ENCODE data around the gene C1GALT1. TPM values are rescaled to one million over a fixed set of nuclear protein-coding genes. Genes with fewer than 3 reads are reported as not detected.

Gene C1GALT1
- total RNA-seq, 1 experiment from 2014 or later = 81.5 TPM

DNA sequence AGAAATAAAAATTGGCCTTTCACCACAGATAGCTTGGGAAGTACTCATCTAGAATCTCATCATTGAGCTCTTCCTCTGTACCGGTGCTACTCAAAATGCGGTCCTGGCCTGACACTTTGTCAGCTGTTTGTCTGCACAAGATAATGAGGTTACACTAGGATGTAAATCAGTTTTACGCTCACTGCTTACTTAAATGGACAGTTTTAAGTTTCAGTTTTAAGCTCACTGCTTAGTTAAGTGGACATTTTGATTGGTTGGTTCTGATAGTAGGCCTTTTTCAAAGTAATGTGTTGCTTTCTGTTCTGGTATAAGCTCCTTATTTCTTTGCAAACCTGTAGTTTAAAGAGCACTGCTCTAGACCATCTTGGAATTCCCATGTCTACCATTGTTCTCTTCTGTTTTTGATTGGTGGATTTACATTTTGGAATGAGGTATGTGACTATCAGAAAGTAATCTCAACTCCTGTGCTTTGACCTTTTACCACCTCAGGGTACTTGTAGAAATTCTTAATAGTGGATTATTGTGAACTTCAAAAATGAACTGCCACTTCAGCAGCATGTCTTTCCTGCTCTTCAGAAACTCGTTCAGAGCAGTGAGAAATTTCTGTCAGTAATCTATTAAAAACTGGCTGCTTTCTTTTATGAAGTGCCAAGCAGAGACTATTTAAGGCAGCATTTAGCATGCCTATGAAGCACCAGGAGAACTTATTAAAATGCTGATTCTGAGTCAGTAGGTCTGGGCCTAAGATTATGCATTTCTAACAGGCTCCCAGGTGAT is 55.0 kb downstream of the C1GALT1 start:
- Mint-ChIP-seq H3K9me3 (no peaks in the 10 kb centered on the region), H3K36me3 (ENCODE audit: insufficient read depth in 1 of 3, low read depth in 3 of 3) (peaks cover 27 to 37% (median 27%) of the 10 kb centered on the region in 3 experiments; a peak in 6 of 7 replicates), H3K4me1 (peaks cover 50 to 61% of the 10 kb centered on the region in 2 experiments), H3K4me3 (peak overlapping the region in 1 of 2 experiments; percentile 35; a peak in 2 of 5 replicates), H3K27ac (peak overlapping the region; percentile 10 to 98 (median 23); a peak in 6 of 7 replicates), H3K27me3 (ENCODE audit: low read depth) (no peaks in the 10 kb centered on the region)
- peaks cover 3% of the 10 kb centered on the region; the same call in 1 of the 2 replicates for H3K79me2 ChIP-seq (ENCODE audit: insufficient read depth, low read length)
- H2BK20ac ChIP-seq (ENCODE audit: low read depth, low read length, poor library complexity, severe bottlenecking) = no peak overlapping the region
- H2BK120ac ChIP-seq (ENCODE audit: low read depth, low read length, poor library complexity, severe bottlenecking) = no peak overlapping the region
- TF ChIP-seq, protein P1, sequence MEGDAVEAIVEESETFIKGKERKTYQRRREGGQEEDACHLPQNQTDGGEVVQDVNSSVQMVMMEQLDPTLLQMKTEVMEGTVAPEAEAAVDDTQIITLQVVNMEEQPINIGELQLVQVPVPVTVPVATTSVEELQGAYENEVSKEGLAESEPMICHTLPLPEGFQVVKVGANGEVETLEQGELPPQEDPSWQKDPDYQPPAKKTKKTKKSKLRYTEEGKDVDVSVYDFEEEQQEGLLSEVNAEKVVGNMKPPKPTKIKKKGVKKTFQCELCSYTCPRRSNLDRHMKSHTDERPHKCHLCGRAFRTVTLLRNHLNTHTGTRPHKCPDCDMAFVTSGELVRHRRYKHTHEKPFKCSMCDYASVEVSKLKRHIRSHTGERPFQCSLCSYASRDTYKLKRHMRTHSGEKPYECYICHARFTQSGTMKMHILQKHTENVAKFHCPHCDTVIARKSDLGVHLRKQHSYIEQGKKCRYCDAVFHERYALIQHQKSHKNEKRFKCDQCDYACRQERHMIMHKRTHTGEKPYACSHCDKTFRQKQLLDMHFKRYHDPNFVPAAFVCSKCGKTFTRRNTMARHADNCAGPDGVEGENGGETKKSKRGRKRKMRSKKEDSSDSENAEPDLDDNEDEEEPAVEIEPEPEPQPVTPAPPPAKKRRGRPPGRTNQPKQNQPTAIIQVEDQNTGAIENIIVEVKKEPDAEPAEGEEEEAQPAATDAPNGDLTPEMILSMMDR (conservative IDR thresholded peaks at IDR 0.05) = no peak
- no peak overlapping the region for H2BK5ac ChIP-seq (ENCODE audit: insufficient read length, low read length)
- no peak overlapping the region for H3K18ac ChIP-seq (ENCODE audit: insufficient read length, low read depth, low read length)
- H4K20me1 ChIP-seq (ENCODE audit: control insufficient read depth, insufficient read depth, insufficient read length) = no peaks in the 10 kb centered on the region
- H3K4me2 ChIP-seq (ENCODE audit: insufficient read depth, insufficient read length, low read length) = peak overlapping the region; percentile 42
- peaks cover 3% of the 10 kb centered on the region; the same call in 1 of the 2 replicates for H3K4me1 ChIP-seq (ENCODE audit: insufficient read depth, low read length)
- no peak overlapping the region for H2AK5ac ChIP-seq (ENCODE audit: insufficient read length, low read length)
- H3T11ph ChIP-seq (ENCODE audit: low read length) = no peak overlapping the region
- no CpG with 5 or more reads among the region's 4 CpGs for WGBS (ENCODE audit: extremely low coverage, insufficient read length, low lambda C conversion rate)
- H2BK15ac ChIP-seq (ENCODE audit: low read depth, low read length) = no peak overlapping the region
- H4K8ac ChIP-seq (replicated peaks; ENCODE audit: insufficient read length, low read depth, low read length) = no peak overlapping the region
- H3K23ac ChIP-seq (ENCODE audit: insufficient read length, low read depth, low read length) = no peak overlapping the region
- H4K91ac ChIP-seq (ENCODE audit: insufficient read length, low read depth, low read length) = no peak overlapping the region
- no peak overlapping the region for H2BK12ac ChIP-seq (ENCODE audit: insufficient read length, low read depth, low read length)
- no peak overlapping the region for H4K5ac ChIP-seq (ENCODE audit: insufficient read length, low read depth, low read length)
- H3K4ac ChIP-seq (ENCODE audit: low read depth, low read length) = no peak overlapping the region
- H3K79me1 ChIP-seq (ENCODE audit: insufficient read depth, low read depth, low read length, poor library complexity, severe bottlenecking) = peaks cover 9% of the 10 kb centered on the region
- H3K27me3 ChIP-seq (ENCODE audit: insufficient read depth, low read length) = no peaks in the 10 kb centered on the region
- no peak overlapping the region for H3K27ac ChIP-seq (ENCODE audit: insufficient read length, low read depth, low read length)
- no peak overlapping the region for H2AFZ ChIP-seq (ENCODE audit: low read length)
- H3K14ac ChIP-seq (ENCODE audit: insufficient read depth, low read length) = no peak overlapping the region
- no peaks in the 10 kb centered on the region for H3K23me2 ChIP-seq (ENCODE audit: insufficient read length, low read depth, low read length, poor library complexity, severe bottlenecking)
- H3K9ac ChIP-seq (ENCODE audit: extremely low read depth, insufficient read length, low read length) = no peak overlapping the region
- no peak overlapping the region for H3K56ac ChIP-seq (ENCODE audit: insufficient read length, low read depth, low read length)
- no peak for DNase-seq
- H3K9me3 ChIP-seq (ENCODE audit: control insufficient read depth, low read depth, low read length) = no peaks in the 10 kb centered on the region
